GM12878 (cell line): ENCODE results near the gene CSF3R. TPM values are rescaled to one million over a fixed set of nuclear protein-coding genes. Genes with fewer than 3 reads are reported as not detected.

Experiments used
- ATAC-seq: fragments of 200-7000 bp; cut with Tn5 transposase; 3 replicates; pipeline ENCODE4 v1.9.1; 2020; ENCODE audit warnings: mild to moderate bottlenecking, moderate library complexity
- BruUV-seq: library from RNA; stranded (reverse); fragments of 400-500 nt; replicated peaks from 2 replicates; lab custom pipeline; 2021; lab: Mats Ljungman, UMichigan
- CTCF ChIA-PET: fragments of 300-600 bp; sonication (Branson Sonifier 250); formaldehyde crosslinking; extraction: SDS; loops from one replicate; lab custom pipeline; 2021; ENCODE audit warnings: inconsistent platforms; lab: Yijun Ruan, JAX
- POLR2A ChIA-PET: fragments of 350-600 bp; formaldehyde crosslinking; extraction: SDS; loops from one replicate; lab custom pipeline; 2021; ENCODE audit warnings: inconsistent platforms; lab: Charles Lee
- RAD21 ChIA-PET: fragments of 300-600 bp; sonication (Branson Sonifier 250); formaldehyde crosslinking; loops from one replicate; lab custom pipeline; 2023; ENCODE audit warnings: antibody characterized with exemption; ENCODE audit not compliant: unreplicated experiment; lab: Charles Lee
- SMC1A ChIA-PET: fragments of 300-600 bp; sonication (Branson Sonifier 250); formaldehyde crosslinking; loops from one replicate; lab custom pipeline; 2023; ENCODE audit not compliant: unreplicated experiment, uncharacterized antibody; lab: Charles Lee
- DNase-seq: peaks from one replicate; pipeline ENCODE4 v3.0.0-alpha.2; 2011; ENCODE audit warnings: low read depth, low spot score
- FAIRE-seq: peaks from 3 replicates; lab custom pipeline; 2011; peaks lifted over from hg19 to GRCh38; lab: Jason Lieb, UNC
- H2AFZ ChIP-seq: 2 replicates; pipeline ENCODE4 v1.6.0; 2011; ENCODE audit warnings: low read depth, low read length, control low read depth; ENCODE audit not compliant: control insufficient read depth
- H3K27ac ChIP-seq: 2 replicates; pipeline ENCODE4 v1.5.1; 2011; ENCODE audit warnings: control low read depth; ENCODE audit not compliant: control insufficient read depth, insufficient read depth
- H3K27me3 ChIP-seq, 2 experiments: replicated peaks in 1 of 2; 2 replicates each; pipeline versions ENCODE4 v1.6.0 to v1.6.1; 2011; ENCODE audit warnings: low read length in 1 of 2; ENCODE audit not compliant: control insufficient read depth in 2 of 2, insufficient read depth in 2 of 2
- H3K36me3 ChIP-seq, 2 experiments: 2 replicates each; pipeline ENCODE4 v1.5.1; 2011; ENCODE audit warnings: low read length in 1 of 2; ENCODE audit not compliant: control insufficient read depth in 2 of 2, insufficient read depth in 2 of 2
- H3K4me1 ChIP-seq: 2 replicates; pipeline ENCODE4 v1.6.1; 2011; ENCODE audit warnings: mild to moderate bottlenecking, low read length, moderate library complexity, mixed read lengths; ENCODE audit not compliant: control insufficient read depth, insufficient read depth
- H3K4me2 ChIP-seq: 2 replicates; pipeline ENCODE4 v1.6.0; 2011; ENCODE audit warnings: control low read depth; ENCODE audit not compliant: control insufficient read depth, insufficient read depth
- H3K4me3 ChIP-seq: fragments of 200-600 bp; sonication (generic); 2 replicates; pipeline ENCODE4 v1.5.1; 2016
- H3K79me2 ChIP-seq: 2 replicates; pipeline ENCODE4 v1.6.0; 2011; ENCODE audit warnings: low read length; ENCODE audit not compliant: control insufficient read depth, insufficient read depth
- H3K9ac ChIP-seq: 2 replicates; pipeline ENCODE4 v1.8.0; 2011; ENCODE audit warnings: low read length, control low read depth, mixed read lengths; ENCODE audit not compliant: control insufficient read depth, insufficient read depth
- H3K9me3 ChIP-seq: replicated peaks from 3 replicates; pipeline ENCODE4 v1.5.1; 2011; ENCODE audit warnings: mild to moderate bottlenecking, low read length; ENCODE audit not compliant: control insufficient read depth, insufficient read depth
- H4K20me1 ChIP-seq: 2 replicates; pipeline ENCODE4 v1.6.0; 2011; ENCODE audit not compliant: control insufficient read depth, insufficient read depth
- POU2F2 ChIP-seq: IDR thresholded peaks from 3 replicates; pipeline ENCODE4 v1.6.1; 2011; ENCODE audit warnings: low read depth, mild to moderate bottlenecking, low read length, borderline replicate concordance
- RAD21 ChIP-seq: IDR thresholded peaks from 2 replicates; pipeline ENCODE4 v1.6.1; 2011; ENCODE audit warnings: mild to moderate bottlenecking, low read depth, low read length, moderate library complexity; ENCODE audit not compliant: insufficient read depth
- TARDBP ChIP-seq: IDR thresholded peaks from 2 replicates; pipeline ENCODE4 v1.6.1; 2016; ENCODE audit warnings: borderline replicate concordance
- WRNIP1 ChIP-seq: IDR thresholded peaks from 2 replicates; pipeline ENCODE4 v1.6.1; 2011; ENCODE audit warnings: low read depth, low read length, improper control_type of control experiment, borderline replicate concordance
- ZNF217 ChIP-seq: fragments of 450-650 bp; IDR thresholded peaks from 2 replicates; pipeline ENCODE4 v1.6.1; 2017; ENCODE audit warnings: antibody characterized with exemption, mild to moderate bottlenecking
- WGBS: methylation state at CpG from one replicate; pipeline ENCODE4 v1.1.6; 2016; ENCODE audit warnings: low lambda C conversion rate; ENCODE audit not compliant: insufficient replicate concordance, insufficient coverage; ENCODE audit errors: missing lambda C conversion rate; 5-methylcytosine and 5-hydroxymethylcytosine counted together
- in situ Hi-C: fragments of 300-500 bp; cut with MboI; formaldehyde crosslinking; loops from 9 replicates; pipeline ENCODE4 v1.14.3; 2018; ENCODE audit warnings: mixed read lengths
- intact Hi-C: fragments of 100-400 bp; cut with micrococcal nuclease; formaldehyde crosslinking; loops from one replicate; pipeline ENCODE4 v1.14.2; 2022; ENCODE audit not compliant: unreplicated experiment
- polyA plus RNA-seq, 11 experiments: library from polyadenylated mRNA; depleted of rRNA in 4 of 11; unstranded in 6 of 11; stranded (reverse) in 5 of 11; fragments of >200 nt; fragmentation: Nextera tagmentation in 4 of 11; fragmentation: Illumina TruSeq in 1 of 11; extraction: Ambion mirVana in 4 of 11; extraction: Trizol in 1 of 11; gene quantifications; 1 replicate in 1 of 11; 2 replicates in 10 of 11; pipeline versions ENCODE4 v1.2.1 to v1.2.3, GENCODE V29; 2011 to 2016; ENCODE audit warnings: inconsistent platforms in 2 of 11, missing spikeins in 2 of 11, low read depth in 1 of 11
- total RNA-seq, 4 experiments: library from RNA; depleted of rRNA in 3 of 4; stranded (reverse); fragments of >200 nt in 3 of 4; fragmentation: Illumina TruSeq in 1 of 4; extraction: Trizol in 1 of 4; gene quantifications; 2 replicates each; pipeline versions ENCODE4 v1.2.1 to v1.2.3, GENCODE V29; 2013 to 2021
- TF ChIP-seq, protein P1 (sequence below): fragments of 450-650 bp; formaldehyde crosslinking; IDR thresholded peaks from 2 replicates; pipeline ENCODE4 v1.4.0; 2020; ENCODE audit warnings: mild to moderate bottlenecking, moderate library complexity
- TF ChIP-seq, protein P2 (sequence below): fragments of 450-650 bp; IDR thresholded peaks from 2 replicates; pipeline ENCODE4 v1.6.1; 2017; ENCODE audit warnings: low read depth, mild to moderate bottlenecking, moderate library complexity
- TF ChIP-seq, protein P3 (sequence below): IDR thresholded peaks from 2 replicates; pipeline ENCODE4 v1.6.1; 2011; ENCODE audit warnings: borderline replicate concordance, low read depth, mild to moderate bottlenecking, moderate library complexity, mixed read lengths, low read length; ENCODE audit not compliant: insufficient read depth; ENCODE audit errors: extremely low read length
- TF ChIP-seq, protein P4 (sequence below): fragments of 450-650 bp; IDR thresholded peaks from 2 replicates; pipeline ENCODE4 v1.6.1; 2017; ENCODE audit warnings: mild to moderate bottlenecking, moderate library complexity

CSF3R gene
- total and polyA plus RNA-seq, 10 of the 15 experiments (the other 5 are each of a cell fraction or from before 2014, with no cell fraction given) = 0.13 TPM; not detected in 9

DNA sequence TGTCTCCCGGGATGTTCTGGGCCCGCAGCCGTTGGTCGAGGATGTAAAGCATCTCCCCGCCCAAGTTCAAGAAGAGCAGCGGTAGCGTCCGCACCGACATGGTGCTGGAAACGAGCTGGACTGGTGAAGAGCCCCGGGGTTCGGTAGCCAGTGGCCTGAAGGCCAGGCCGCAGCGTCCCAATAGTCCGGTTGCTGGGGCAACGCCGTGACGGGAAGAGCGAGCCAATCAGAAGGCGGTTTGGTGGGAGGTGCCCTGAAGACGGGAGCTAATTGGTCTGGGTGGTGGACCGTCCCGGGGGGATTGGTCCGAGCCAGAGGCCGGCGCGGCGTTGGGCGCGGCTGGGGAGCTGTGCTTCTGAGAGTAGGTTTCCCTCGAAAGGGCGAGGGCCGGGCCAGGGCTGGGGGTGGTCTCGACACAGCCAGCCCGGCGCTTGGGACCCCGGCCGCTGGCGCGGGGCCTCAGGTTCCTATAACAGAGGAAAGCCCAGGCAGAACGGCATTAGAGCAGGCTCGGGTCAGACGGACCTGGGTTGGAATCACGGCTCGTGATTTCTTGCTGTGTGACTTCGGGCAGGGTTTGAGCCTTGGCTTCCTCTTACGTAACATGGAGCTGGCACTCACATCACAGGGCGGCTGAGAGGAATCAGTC lies 32.3 kb downstream of the CSF3R start, which contains the start of gene OSCP1:
Gene OSCP1 (minus strand): TSS at position 182 of the 649 bp plus-strand sequence. CDS start 82 bp downstream, at position 100.
- RAD21 ChIA-PET = interaction anchor here (0.5 to 2.1 kb wide), 6 partner anchors 9 to 301 kb away, joined by 3 to 6 read pairs (median 4); partner anchors contain the start of genes THRAP3 and TRAPPC3
- TF ChIP-seq WRNIP1 (no peak), TARDBP (0 out of 2 replicates have a peak, but pooled peaks have one; percentile 59), POU2F2 (peak; percentile 67; the same call in 2 of the 3 replicates), RAD21 (no peak), ZNF217 (no peak)
- TF ChIP-seq, protein P1, sequence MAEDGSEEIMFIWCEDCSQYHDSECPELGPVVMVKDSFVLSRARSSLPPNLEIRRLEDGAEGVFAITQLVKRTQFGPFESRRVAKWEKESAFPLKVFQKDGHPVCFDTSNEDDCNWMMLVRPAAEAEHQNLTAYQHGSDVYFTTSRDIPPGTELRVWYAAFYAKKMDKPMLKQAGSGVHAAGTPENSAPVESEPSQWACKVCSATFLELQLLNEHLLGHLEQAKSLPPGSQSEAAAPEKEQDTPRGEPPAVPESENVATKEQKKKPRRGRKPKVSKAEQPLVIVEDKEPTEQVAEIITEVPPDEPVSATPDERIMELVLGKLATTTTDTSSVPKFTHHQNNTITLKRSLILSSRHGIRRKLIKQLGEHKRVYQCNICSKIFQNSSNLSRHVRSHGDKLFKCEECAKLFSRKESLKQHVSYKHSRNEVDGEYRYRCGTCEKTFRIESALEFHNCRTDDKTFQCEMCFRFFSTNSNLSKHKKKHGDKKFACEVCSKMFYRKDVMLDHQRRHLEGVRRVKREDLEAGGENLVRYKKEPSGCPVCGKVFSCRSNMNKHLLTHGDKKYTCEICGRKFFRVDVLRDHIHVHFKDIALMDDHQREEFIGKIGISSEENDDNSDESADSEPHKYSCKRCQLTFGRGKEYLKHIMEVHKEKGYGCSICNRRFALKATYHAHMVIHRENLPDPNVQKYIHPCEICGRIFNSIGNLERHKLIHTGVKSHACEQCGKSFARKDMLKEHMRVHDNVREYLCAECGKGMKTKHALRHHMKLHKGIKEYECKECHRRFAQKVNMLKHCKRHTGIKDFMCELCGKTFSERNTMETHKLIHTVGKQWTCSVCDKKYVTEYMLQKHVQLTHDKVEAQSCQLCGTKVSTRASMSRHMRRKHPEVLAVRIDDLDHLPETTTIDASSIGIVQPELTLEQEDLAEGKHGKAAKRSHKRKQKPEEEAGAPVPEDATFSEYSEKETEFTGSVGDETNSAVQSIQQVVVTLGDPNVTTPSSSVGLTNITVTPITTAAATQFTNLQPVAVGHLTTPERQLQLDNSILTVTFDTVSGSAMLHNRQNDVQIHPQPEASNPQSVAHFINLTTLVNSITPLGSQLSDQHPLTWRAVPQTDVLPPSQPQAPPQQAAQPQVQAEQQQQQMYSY (CRISPR knock-in tag) = no peak
- TF ChIP-seq, protein P2, sequence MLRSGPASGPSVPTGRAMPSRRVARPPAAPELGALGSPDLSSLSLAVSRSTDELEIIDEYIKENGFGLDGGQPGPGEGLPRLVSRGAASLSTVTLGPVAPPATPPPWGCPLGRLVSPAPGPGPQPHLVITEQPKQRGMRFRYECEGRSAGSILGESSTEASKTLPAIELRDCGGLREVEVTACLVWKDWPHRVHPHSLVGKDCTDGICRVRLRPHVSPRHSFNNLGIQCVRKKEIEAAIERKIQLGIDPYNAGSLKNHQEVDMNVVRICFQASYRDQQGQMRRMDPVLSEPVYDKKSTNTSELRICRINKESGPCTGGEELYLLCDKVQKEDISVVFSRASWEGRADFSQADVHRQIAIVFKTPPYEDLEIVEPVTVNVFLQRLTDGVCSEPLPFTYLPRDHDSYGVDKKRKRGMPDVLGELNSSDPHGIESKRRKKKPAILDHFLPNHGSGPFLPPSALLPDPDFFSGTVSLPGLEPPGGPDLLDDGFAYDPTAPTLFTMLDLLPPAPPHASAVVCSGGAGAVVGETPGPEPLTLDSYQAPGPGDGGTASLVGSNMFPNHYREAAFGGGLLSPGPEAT = 0 out of 2 replicates have a peak, but pooled peaks have one; percentile 25
- TF ChIP-seq, protein P3, sequence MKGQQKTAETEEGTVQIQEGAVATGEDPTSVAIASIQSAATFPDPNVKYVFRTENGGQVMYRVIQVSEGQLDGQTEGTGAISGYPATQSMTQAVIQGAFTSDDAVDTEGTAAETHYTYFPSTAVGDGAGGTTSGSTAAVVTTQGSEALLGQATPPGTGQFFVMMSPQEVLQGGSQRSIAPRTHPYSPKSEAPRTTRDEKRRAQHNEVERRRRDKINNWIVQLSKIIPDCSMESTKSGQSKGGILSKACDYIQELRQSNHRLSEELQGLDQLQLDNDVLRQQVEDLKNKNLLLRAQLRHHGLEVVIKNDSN = no peak
- TF ChIP-seq, protein P4, sequence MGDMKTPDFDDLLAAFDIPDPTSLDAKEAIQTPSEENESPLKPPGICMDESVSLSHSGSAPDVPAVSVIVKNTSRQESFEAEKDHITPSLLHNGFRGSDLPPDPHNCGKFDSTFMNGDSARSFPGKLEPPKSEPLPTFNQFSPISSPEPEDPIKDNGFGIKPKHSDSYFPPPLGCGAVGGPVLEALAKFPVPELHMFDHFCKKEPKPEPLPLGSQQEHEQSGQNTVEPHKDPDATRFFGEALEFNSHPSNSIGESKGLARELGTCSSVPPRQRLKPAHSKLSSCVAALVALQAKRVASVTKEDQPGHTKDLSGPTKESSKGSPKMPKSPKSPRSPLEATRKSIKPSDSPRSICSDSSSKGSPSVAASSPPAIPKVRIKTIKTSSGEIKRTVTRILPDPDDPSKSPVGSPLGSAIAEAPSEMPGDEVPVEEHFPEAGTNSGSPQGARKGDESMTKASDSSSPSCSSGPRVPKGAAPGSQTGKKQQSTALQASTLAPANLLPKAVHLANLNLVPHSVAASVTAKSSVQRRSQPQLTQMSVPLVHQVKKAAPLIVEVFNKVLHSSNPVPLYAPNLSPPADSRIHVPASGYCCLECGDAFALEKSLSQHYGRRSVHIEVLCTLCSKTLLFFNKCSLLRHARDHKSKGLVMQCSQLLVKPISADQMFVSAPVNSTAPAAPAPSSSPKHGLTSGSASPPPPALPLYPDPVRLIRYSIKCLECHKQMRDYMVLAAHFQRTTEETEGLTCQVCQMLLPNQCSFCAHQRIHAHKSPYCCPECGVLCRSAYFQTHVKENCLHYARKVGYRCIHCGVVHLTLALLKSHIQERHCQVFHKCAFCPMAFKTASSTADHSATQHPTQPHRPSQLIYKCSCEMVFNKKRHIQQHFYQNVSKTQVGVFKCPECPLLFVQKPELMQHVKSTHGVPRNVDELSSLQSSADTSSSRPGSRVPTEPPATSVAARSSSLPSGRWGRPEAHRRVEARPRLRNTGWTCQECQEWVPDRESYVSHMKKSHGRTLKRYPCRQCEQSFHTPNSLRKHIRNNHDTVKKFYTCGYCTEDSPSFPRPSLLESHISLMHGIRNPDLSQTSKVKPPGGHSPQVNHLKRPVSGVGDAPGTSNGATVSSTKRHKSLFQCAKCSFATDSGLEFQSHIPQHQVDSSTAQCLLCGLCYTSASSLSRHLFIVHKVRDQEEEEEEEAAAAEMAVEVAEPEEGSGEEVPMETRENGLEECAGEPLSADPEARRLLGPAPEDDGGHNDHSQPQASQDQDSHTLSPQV = no peak

More for the DNA sequence above, 32.3 kb downstream of the CSF3R start, which contains the start of gene OSCP1:
- ChIA-PET CTCF (interaction anchor here (0.6 to 3.0 kb wide), 8 partner anchors 14 to 301 kb away, joined by 3 to 9 read pairs (median 4); partner anchors contain the start of genes MRPS15 and TRAPPC3), POLR2A (interaction anchor here (0.6 to 2.3 kb wide), 9 partner anchors 11 to 1466 kb away, joined by 3 to 11 read pairs (median 4); partner anchors contain the start of genes CSF3R, LSM10, MRPS15 and TMEM35B), SMC1A (interaction anchor here (0.6 to 1.2 kb wide), 2 partner anchors 16 to 20 kb away, joined by 3 to 5 read pairs; no protein-coding TSS in a partner anchor)
- WGBS = under 1% methylated on average over 48 of the region's 48 CpGs
- no peaks in the 10 kb centered on the region for H3K4me1 ChIP-seq
- DNase-seq = peak; percentile 85
- H3K9me3 ChIP-seq = no peaks in the 10 kb centered on the region
- ATAC-seq = peak; percentile 99
- H3K27ac ChIP-seq = peak within 1 kb of the TSS; percentile 62
- peak within 1 kb of the TSS; percentile 80 for H3K9ac ChIP-seq
- peak within 1 kb of the TSS; percentile 94 for H3K4me3 ChIP-seq
- no TSS peak for BruUV-seq
- H3K4me2 ChIP-seq = peak within 1 kb of the TSS; percentile 70
- intact Hi-C loops = no loop called here
- H4K20me1 ChIP-seq = no peaks in the 10 kb centered on the region
- H2AFZ ChIP-seq = peak within 1 kb of the TSS; percentile 100
- peaks cover 3 to 6% of the 10 kb centered on the region in 2 experiments for H3K36me3 ChIP-seq
- no peaks in the 10 kb centered on the region for H3K27me3 ChIP-seq
- H3K79me2 ChIP-seq = no peaks in the 10 kb centered on the region; the same call in 1 of the 2 replicates
- in situ Hi-C loops = no loop called here
- FAIRE-seq = peak; percentile 84
